GM23338 (cell line): ENCODE data around the gene ZNRF2. TPM values are rescaled to one million over a fixed set of nuclear protein-coding genes. Genes with fewer than 3 reads are reported as not detected.

Experiments
- ATAC-seq: fragments of 200-7000 bp; cut with Tn5 transposase; 3 replicates; pipeline ENCODE4 v1.9.1; 2020
- DNase-seq: peaks from one replicate; pipeline ENCODE4 v3.0.0-alpha.2; 2015; ENCODE audit warnings: low spot score
- H2AFZ ChIP-seq: fragments of 200-600 bp; sonication (generic); 2 replicates; pipeline ENCODE4 v1.8.0; 2016; ENCODE audit warnings: antibody characterized with exemption, mild to moderate bottlenecking, moderate library complexity
- H3F3A ChIP-seq: fragments of 200-600 bp; sonication (generic); replicated peaks from 2 replicates; pipeline ENCODE4 v1.8.0; 2017; ENCODE audit warnings: antibody characterized with exemption, mixed run types, low read depth
- H3K27ac ChIP-seq: fragments of 200-600 bp; sonication (generic); 2 replicates; pipeline ENCODE4 v1.6.1; 2016; ENCODE audit warnings: low read depth
- H3K27me3 ChIP-seq: fragments of 200-600 bp; sonication (generic); 2 replicates; pipeline ENCODE4 v1.8.0; 2016; ENCODE audit warnings: mild to moderate bottlenecking, mixed run types, moderate library complexity; ENCODE audit not compliant: insufficient read depth
- H3K36me3 ChIP-seq: fragments of 200-600 bp; sonication (generic); 2 replicates; pipeline ENCODE4 v1.8.0; 2016; ENCODE audit warnings: mild to moderate bottlenecking; ENCODE audit not compliant: insufficient read depth
- H3K4me1 ChIP-seq: fragments of 200-600 bp; sonication (generic); 2 replicates; pipeline ENCODE4 v1.8.0; 2016; ENCODE audit warnings: mild to moderate bottlenecking, moderate library complexity; ENCODE audit not compliant: insufficient read depth
- H3K4me2 ChIP-seq: fragments of 200-600 bp; sonication (generic); 2 replicates; pipeline ENCODE4 v1.7.1; 2017; ENCODE audit warnings: mixed run types
- H3K4me3 ChIP-seq: fragments of 200-600 bp; sonication (generic); 2 replicates; pipeline ENCODE4 v1.6.1; 2016; ENCODE audit warnings: mixed run types
- H3K79me2 ChIP-seq: fragments of 200-600 bp; sonication (generic); replicated peaks from 2 replicates; pipeline ENCODE4 v1.8.0; 2017; ENCODE audit warnings: mild to moderate bottlenecking; ENCODE audit not compliant: insufficient read depth
- H3K9me2 ChIP-seq: fragments of 200-600 bp; sonication (generic); 2 replicates; pipeline ENCODE4 v1.8.0; 2017; ENCODE audit not compliant: insufficient read depth
- H4K20me1 ChIP-seq: fragments of 200-600 bp; sonication (generic); replicated peaks from 2 replicates; pipeline ENCODE4 v1.8.0; 2017; ENCODE audit warnings: mild to moderate bottlenecking; ENCODE audit not compliant: insufficient read depth
- H3K27ac Mint-ChIP-seq: 2 replicates; pipeline ENCODE4 v1.8.0; 2020; ENCODE audit warnings: inconsistent platforms, mild to moderate bottlenecking, moderate library complexity, mixed read lengths
- H3K27me3 Mint-ChIP-seq: 3 replicates; pipeline ENCODE4 v1.8.0; 2022; ENCODE audit warnings: low read depth, mild to moderate bottlenecking, moderate library complexity, mixed read lengths, inconsistent platforms; ENCODE audit not compliant: insufficient read depth, poor library complexity
- H3K36me3 Mint-ChIP-seq: 3 replicates; pipeline ENCODE4 v1.8.0; 2021; ENCODE audit warnings: low read depth, mild to moderate bottlenecking, inconsistent platforms, moderate library complexity, mixed read lengths
- H3K4me1 Mint-ChIP-seq: 3 replicates; pipeline ENCODE4 v1.8.0; 2020; ENCODE audit warnings: mild to moderate bottlenecking, inconsistent platforms, mixed read lengths
- H3K4me3 Mint-ChIP-seq: 3 replicates; pipeline ENCODE4 v1.8.0; 2021; ENCODE audit warnings: moderate library complexity, mild to moderate bottlenecking, inconsistent platforms, mixed read lengths
- H3K9me3 Mint-ChIP-seq: 3 replicates; pipeline ENCODE4 v1.8.0; 2020; ENCODE audit warnings: moderate library complexity, mild to moderate bottlenecking, inconsistent platforms, mixed read lengths
- CREB1 ChIP-seq: fragments of 250-450 bp; sonication (Bioruptor Pico); IDR thresholded peaks from 2 replicates; pipeline ENCODE4 v1.5.0; 2020; ENCODE audit warnings: low read depth, mild to moderate bottlenecking, moderate library complexity
- CTCF ChIP-seq, 2 experiments: fragments of 200-600 bp in 1 of 2; sonication (generic) in 1 of 2; conservative IDR thresholded peaks; 2 replicates each; pipeline versions ENCODE4 v1.5.1 to v1.6.1; 2016 to 2017; ENCODE audit warnings: antibody characterized with exemption in 2 of 2, low read depth in 2 of 2, mild to moderate bottlenecking in 2 of 2, moderate library complexity in 1 of 2
- NANOG ChIP-seq: IDR thresholded peaks from 2 replicates; pipeline ENCODE4 v1.6.1; 2016; ENCODE audit warnings: antibody characterized with exemption, borderline replicate concordance
- POLR2AphosphoS5 ChIP-seq: IDR thresholded peaks from 2 replicates; pipeline ENCODE4 v1.6.1; 2016; ENCODE audit warnings: antibody characterized with exemption, low read depth
- ZNF114 ChIP-seq: fragments of 250-450 bp; sonication (Bioruptor Pico); IDR thresholded peaks from 2 replicates; pipeline ENCODE4 v1.5.0; 2020; ENCODE audit warnings: mild to moderate bottlenecking, moderate library complexity
- ZNF331 ChIP-seq: fragments of 250-450 bp; sonication (Bioruptor Pico); IDR thresholded peaks from 2 replicates; pipeline ENCODE4 v1.5.0; 2020; ENCODE audit warnings: low read depth, mild to moderate bottlenecking, moderate library complexity
- ZNF462 ChIP-seq: fragments of 250-450 bp; sonication (Bioruptor Pico); IDR thresholded peaks from 2 replicates; pipeline ENCODE4 v1.5.0; 2020; ENCODE audit warnings: mild to moderate bottlenecking, moderate library complexity
- polyA plus RNA-seq: library from polyadenylated mRNA; unstranded; fragments of >200 nt; fragmentation: Nextera tagmentation; extraction: Ambion mirVana; gene quantifications from 2 replicates; pipeline ENCODE4 v1.2.1, GENCODE V29; 2016
- total RNA-seq: library from RNA; depleted of rRNA; stranded (reverse); fragments of >200 nt; shearing (Covaris generic); gene quantifications from 2 replicates; pipeline ENCODE4 v1.2.3, GENCODE V29; 2014
- TF ChIP-seq, protein P1 (sequence below): IDR thresholded peaks from 2 replicates; pipeline ENCODE4 v1.6.1; 2016; ENCODE audit warnings: antibody characterized with exemption

Gene ZNRF2
- total and polyA plus RNA-seq, 2 experiments from 2014 or later: 6.0 to 34.7 TPM

- TF ChIP-seq CTCF (conservative IDR thresholded peaks at IDR 0.05; ENCODE audit: low read depth in 2 of 2): no peak
- TF ChIP-seq ZNF462 (CRISPR knock-in tag): no peak
- no peak for TF ChIP-seq ZNF114 (CRISPR knock-in tag)
- no peak for TF ChIP-seq NANOG
- no peak for TF ChIP-seq POLR2AphosphoS5
- TF ChIP-seq ZNF331 (CRISPR knock-in tag): no peak
Measured at GRCh38 chr7:30279653-30279904, 4.8 kb upstream of the ZNRF2 start (continued).

- H3K4me2 ChIP-seq: no peak overlapping the region
- no peaks in the 10 kb centered on the region for H3K79me2 ChIP-seq
- Mint-ChIP-seq H3K9me3 (no peaks in the 10 kb centered on the region), H3K4me1 (peaks cover 18% of the 10 kb centered on the region), H3K27me3 (peaks cover 3% of the 10 kb centered on the region), H3K36me3 (no peaks in the 10 kb centered on the region; the same call in 2 of the 3 replicates), H3K27ac (no peak overlapping the region), H3K4me3 (no peak overlapping the region)
- DNase-seq (no peak), ATAC-seq (no peak)
- no peaks in the 10 kb centered on the region for H4K20me1 ChIP-seq
- H3K27ac ChIP-seq: no peak overlapping the region
- no peaks in the 10 kb centered on the region; the same call in 1 of the 2 replicates for H3F3A ChIP-seq
- no peaks in the 10 kb centered on the region for H3K36me3 ChIP-seq
- no peaks in the 10 kb centered on the region for H3K9me2 ChIP-seq
- H3K27me3 ChIP-seq: no peaks in the 10 kb centered on the region
- peaks cover 7% of the 10 kb centered on the region for H3K4me1 ChIP-seq
- no peak overlapping the region for H2AFZ ChIP-seq
- H3K4me3 ChIP-seq: no peak overlapping the region
- no peak for TF ChIP-seq CREB1 (CRISPR knock-in tag)
- TF ChIP-seq ZNF114 (CRISPR knock-in tag): no peak
- TF ChIP-seq, protein P1, sequence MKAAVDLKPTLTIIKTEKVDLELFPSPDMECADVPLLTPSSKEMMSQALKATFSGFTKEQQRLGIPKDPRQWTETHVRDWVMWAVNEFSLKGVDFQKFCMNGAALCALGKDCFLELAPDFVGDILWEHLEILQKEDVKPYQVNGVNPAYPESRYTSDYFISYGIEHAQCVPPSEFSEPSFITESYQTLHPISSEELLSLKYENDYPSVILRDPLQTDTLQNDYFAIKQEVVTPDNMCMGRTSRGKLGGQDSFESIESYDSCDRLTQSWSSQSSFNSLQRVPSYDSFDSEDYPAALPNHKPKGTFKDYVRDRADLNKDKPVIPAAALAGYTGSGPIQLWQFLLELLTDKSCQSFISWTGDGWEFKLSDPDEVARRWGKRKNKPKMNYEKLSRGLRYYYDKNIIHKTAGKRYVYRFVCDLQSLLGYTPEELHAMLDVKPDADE: no peak
- no peak for TF ChIP-seq ZNF462 (CRISPR knock-in tag)
Measured at GRCh38 chr7:30280631-30281030, 3.8 kb upstream of the ZNRF2 start.
